DMS79 (cell line): ENCODE measurements around the gene MIEF2.
"Not testable (repeated sequence)": the region's sequence is repeated elsewhere in the genome, so short reads cannot be mapped to it uniquely, and the experiment has no call there.

Experiments
- DNase-seq: peaks from one replicate; lab custom pipeline; 2025; lab: John Stamatoyannopoulos, UW

The MIEF2 gene

GRCh38 chr17:18291718-18292540, 31.5 kb downstream of the MIEF2 start:
- no peak for DNase-seq

- not testable (repeated sequence) for DNase-seq
Observed at GRCh38 chr17:18298061-18298460, 37.6 kb downstream of the MIEF2 start.

GRCh38 chr17:18300725-18301480, 40.4 kb downstream of the MIEF2 start:
- DNase-seq, result no peak

- not testable (repeated sequence) for DNase-seq
Observed at GRCh38 chr17:18303206-18303605, 42.7 kb downstream of the MIEF2 start.

- no peak for DNase-seq
Observed at GRCh38 chr17:18309202-18309601, 48.7 kb downstream of the MIEF2 start.

GRCh38 chr17:18314059-18314730, 53.7 kb downstream of the MIEF2 start:
- no peak for DNase-seq

- DNase-seq, result peak; percentile 86
Observed at GRCh38 chr17:18314731-18315561, 54.5 kb downstream of the MIEF2 start, which contains the start of the genes SMCR8 and TOP3A. Gene SMCR8, plus strand, starts transcription at chr17:18315293. Its CDS starts 497 bp downstream, at chr17:18315790. Gene TOP3A, minus strand, starts transcription at chr17:18314994. Its CDS starts 216 bp downstream, at chr17:18314778.

GRCh38 chr17:18315562-18315922, 55.1 kb downstream of the MIEF2 start:
- no peak for DNase-seq

- no peak for DNase-seq
Observed at GRCh38 chr17:18315961-18316360, 55.5 kb downstream of the MIEF2 start.
